Ovary (tissue), 3 donors: ENCODE measurements around the gene CNTFR.

Experiments
- EP300 ChIP-seq: sonication (generic); formaldehyde crosslinking; IDR thresholded peaks from one replicate; pipeline ENCODE4 v1.6.1; 2017; ENCODE audit warnings: antibody characterized with exemption
- TF ChIP-seq, protein P1 (sequence below), 3 donors: fragments of 450-650 bp in 2 of 3; fragments of 200-600 bp in 1 of 3; IDR thresholded peaks; one replicate each; pipeline versions ENCODE4 v1.5.1 to v1.8.0; 2016 to 2022; ENCODE audit warnings: antibody characterized with exemption in 3 of 3, mild to moderate bottlenecking in 1 of 3
- donor health status: DM: no; HTN: no; CAD: no.

DNA sequence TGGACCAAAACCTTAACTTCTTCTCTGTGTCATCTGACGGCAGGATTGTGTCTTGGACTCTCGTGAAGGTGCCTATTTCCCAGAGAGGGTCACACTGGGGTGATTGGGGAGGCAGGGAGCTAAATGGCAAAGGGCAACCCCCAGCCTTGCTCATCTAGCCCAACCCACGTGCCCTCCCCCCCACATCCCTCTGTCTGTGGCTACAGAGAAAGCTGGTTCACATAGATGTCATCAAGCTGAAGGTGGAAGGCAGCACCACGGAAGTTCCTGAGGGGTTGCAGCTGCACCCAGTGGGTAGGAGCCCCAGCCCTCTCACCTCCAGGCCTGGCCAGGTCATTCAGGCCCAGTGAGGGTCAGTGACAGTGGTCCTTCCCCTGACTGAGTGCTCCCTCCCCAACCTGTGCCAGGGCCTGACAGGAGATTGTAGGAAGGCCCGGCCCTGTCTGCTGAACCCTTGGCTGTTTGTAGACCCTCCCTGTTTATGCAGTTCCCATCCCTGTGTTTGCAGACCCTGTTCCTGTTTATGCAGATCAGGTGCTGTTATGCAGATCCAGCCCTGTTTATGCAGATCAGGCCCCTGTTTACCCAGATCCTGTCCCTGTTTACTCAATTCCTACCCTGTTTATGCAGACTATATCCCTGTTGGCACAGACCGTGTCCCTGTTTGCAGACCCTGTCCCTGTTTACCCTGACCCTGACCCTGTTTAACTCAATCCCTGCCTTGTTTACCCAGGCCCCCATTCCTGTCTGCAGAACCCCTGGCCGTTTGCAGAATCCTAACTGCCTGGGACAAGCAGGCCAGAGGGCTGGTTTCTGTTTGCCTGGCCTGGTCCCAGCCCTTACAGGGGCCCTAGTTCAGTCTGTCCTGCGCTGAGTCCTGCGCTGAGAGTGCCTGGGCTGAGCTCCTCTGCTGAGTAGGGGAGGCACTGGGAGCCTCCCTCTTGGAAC lies 77.1 kb downstream of the CNTFR start:
- TF ChIP-seq, protein P1, sequence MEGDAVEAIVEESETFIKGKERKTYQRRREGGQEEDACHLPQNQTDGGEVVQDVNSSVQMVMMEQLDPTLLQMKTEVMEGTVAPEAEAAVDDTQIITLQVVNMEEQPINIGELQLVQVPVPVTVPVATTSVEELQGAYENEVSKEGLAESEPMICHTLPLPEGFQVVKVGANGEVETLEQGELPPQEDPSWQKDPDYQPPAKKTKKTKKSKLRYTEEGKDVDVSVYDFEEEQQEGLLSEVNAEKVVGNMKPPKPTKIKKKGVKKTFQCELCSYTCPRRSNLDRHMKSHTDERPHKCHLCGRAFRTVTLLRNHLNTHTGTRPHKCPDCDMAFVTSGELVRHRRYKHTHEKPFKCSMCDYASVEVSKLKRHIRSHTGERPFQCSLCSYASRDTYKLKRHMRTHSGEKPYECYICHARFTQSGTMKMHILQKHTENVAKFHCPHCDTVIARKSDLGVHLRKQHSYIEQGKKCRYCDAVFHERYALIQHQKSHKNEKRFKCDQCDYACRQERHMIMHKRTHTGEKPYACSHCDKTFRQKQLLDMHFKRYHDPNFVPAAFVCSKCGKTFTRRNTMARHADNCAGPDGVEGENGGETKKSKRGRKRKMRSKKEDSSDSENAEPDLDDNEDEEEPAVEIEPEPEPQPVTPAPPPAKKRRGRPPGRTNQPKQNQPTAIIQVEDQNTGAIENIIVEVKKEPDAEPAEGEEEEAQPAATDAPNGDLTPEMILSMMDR (IDR thresholded peaks at IDR 0.05): no peak
- no peak for TF ChIP-seq EP300
